ENCODE results near the gene SARNP. TPM values are rescaled to one million over a fixed set of nuclear protein-coding genes. Genes with fewer than 3 reads are reported as not detected.

Gene SARNP
- total RNA-seq, 2 experiments from 2014 or later = 104 to 110 TPM

- intact Hi-C loops (cut with micrococcal nuclease) = no loop called here
- Mint-ChIP-seq H3K27ac (no peak overlapping the region), H3K27me3 (no peaks in the 10 kb centered on the region), H3K36me3 (peaks cover 5% of the 10 kb centered on the region), H3K4me1 (ENCODE audit: low read depth) (peaks cover 19% of the 10 kb centered on the region), H3K9me3 (no peaks in the 10 kb centered on the region), H3K4me3 (no peak overlapping the region)
- ChIA-PET POLR2A (no interaction called here), CTCF (no interaction called here)
- no peak for DNase-seq
Measured at GRCh38 chr12:55833056-55833455, 15.5 kb upstream of the SARNP start.

GRCh38 chr12:55831447-55831815, 13.9 kb upstream of the SARNP start:
- CTCF ChIA-PET = interaction anchor here (1.7 to 3.4 kb wide), 2 partner anchors 11 to 109 kb away, joined by 6 to 15 read pairs; no protein-coding TSS in a partner anchor
- POLR2A ChIA-PET = interaction anchor here (2.8 to 3.0 kb wide), 2 partner anchors 16 to 95 kb away, joined by 13 to 27 read pairs; partner anchors contain the start of gene PYM1
- H3K27ac Mint-ChIP-seq = no peak overlapping the region
- DNase-seq = no peak
- intact Hi-C loops (cut with micrococcal nuclease) = no loop called here
- H3K27me3 Mint-ChIP-seq = no peaks in the 10 kb centered on the region
- H3K4me3 Mint-ChIP-seq = peak overlapping the region; percentile 95
- peaks cover 31% of the 10 kb centered on the region for H3K4me1 Mint-ChIP-seq (ENCODE audit: low read depth)
- H3K36me3 Mint-ChIP-seq = peaks cover 14% of the 10 kb centered on the region
- H3K9me3 Mint-ChIP-seq = no peaks in the 10 kb centered on the region

- H3K27me3 Mint-ChIP-seq = no peaks in the 10 kb centered on the region
- peaks cover 16% of the 10 kb centered on the region for H3K36me3 Mint-ChIP-seq
- peak overlapping the region; percentile 95 for H3K4me3 Mint-ChIP-seq
- ChIA-PET POLR2A (interaction anchor here (1.1 to 3.0 kb wide), 6 partner anchors 9 to 143 kb away, joined by 3 to 29 read pairs (median 9); partner anchors contain the start of genes ORMDL2, PYM1, RAB5B and SARNP), CTCF (interaction anchor here (0.7 to 3.4 kb wide), 9 partner anchors 11 to 164 kb away, joined by 3 to 19 read pairs (median 6); partner anchors contain the start of genes ORMDL2 and SARNP)
- H3K27ac Mint-ChIP-seq = peak overlapping the region; percentile 82
- peaks cover 37% of the 10 kb centered on the region for H3K4me1 Mint-ChIP-seq (ENCODE audit: low read depth)
- no peaks in the 10 kb centered on the region for H3K9me3 Mint-ChIP-seq
- intact Hi-C loops (cut with micrococcal nuclease) = no loop called here
- DNase-seq = peak; percentile 53
Measured at GRCh38 chr12:55830601-55831446, 13.3 kb upstream of the SARNP start.

GRCh38 chr12:55829967-55830600, 12.6 kb upstream of the SARNP start:
- ChIA-PET CTCF (interaction anchor here (0.7 to 3.4 kb wide), 10 partner anchors 10 to 165 kb away, joined by 3 to 19 read pairs (median 6); partner anchors contain the start of genes ORMDL2 and SARNP), POLR2A (interaction anchor here (1.1 to 3.0 kb wide), 10 partner anchors 10 to 275 kb away, joined by 3 to 29 read pairs (median 5); partner anchors contain the start of genes CD63, ORMDL2, PA2G4 and PYM1)
- no peak for DNase-seq
- Mint-ChIP-seq H3K27me3 (no peaks in the 10 kb centered on the region), H3K4me1 (ENCODE audit: low read depth) (peaks cover 39% of the 10 kb centered on the region), H3K9me3 (no peaks in the 10 kb centered on the region), H3K27ac (peak overlapping the region; percentile 82), H3K36me3 (peaks cover 17% of the 10 kb centered on the region), H3K4me3 (peak overlapping the region; percentile 95)
- intact Hi-C loops (cut with micrococcal nuclease) = loop anchor here (1.0 to 5.0 kb wide), 3 partner anchors 12 to 617 kb away; partner anchors contain the start of genes ORMDL2, PYM1 and TIMELESS

- Mint-ChIP-seq H3K9me3 (no peaks in the 10 kb centered on the region), H3K27me3 (no peaks in the 10 kb centered on the region), H3K4me1 (ENCODE audit: low read depth) (peaks cover 50% of the 10 kb centered on the region), H3K27ac (peak overlapping the region; percentile 82), H3K36me3 (peaks cover 21% of the 10 kb centered on the region), H3K4me3 (peak overlapping the region; percentile 95)
- intact Hi-C loops (cut with micrococcal nuclease) = loop anchor here (5.0 kb wide), 1 partner anchor 619 kb away; the partner anchor contains the start of gene TIMELESS
- DNase-seq = no peak
- ChIA-PET POLR2A (interaction anchor here (1.4 to 3.0 kb wide), 2 partner anchors 8 to 19 kb away, joined by 3 to 13 read pairs; no protein-coding TSS in a partner anchor), CTCF (interaction anchor here (0.6 to 3.4 kb wide), 5 partner anchors 10 to 112 kb away, joined by 3 to 19 read pairs (median 14); partner anchors contain the start of genes DGKA, ORMDL2 and SARNP)
Measured at GRCh38 chr12:55828357-55828756, 10.8 kb upstream of the SARNP start.

GRCh38 chr12:55827806-55828205, 10.3 kb upstream of the SARNP start:
- ChIA-PET CTCF (interaction anchor here (0.7 to 1.0 kb wide), 2 partner anchors 9 to 99 kb away, joined by 4 read pairs; no protein-coding TSS in a partner anchor), POLR2A (no interaction called here)
- H3K27ac Mint-ChIP-seq = peak overlapping the region; percentile 82
- DNase-seq = no peak
- intact Hi-C loops (cut with micrococcal nuclease) = loop anchor here (5.0 kb wide), 1 partner anchor 619 kb away; the partner anchor contains the start of gene TIMELESS
- peaks cover 25% of the 10 kb centered on the region for H3K36me3 Mint-ChIP-seq
- peak overlapping the region; percentile 95 for H3K4me3 Mint-ChIP-seq
- H3K27me3 Mint-ChIP-seq = no peaks in the 10 kb centered on the region
- no peaks in the 10 kb centered on the region for H3K9me3 Mint-ChIP-seq
- H3K4me1 Mint-ChIP-seq (ENCODE audit: low read depth) = peaks cover 55% of the 10 kb centered on the region

- POLR2A ChIA-PET = interaction anchor here (1.3 to 2.0 kb wide), 2 partner anchors 107 to 109 kb away, joined by 3 to 6 read pairs; no protein-coding TSS in a partner anchor
- Mint-ChIP-seq H3K27ac (peak overlapping the region; percentile 92), H3K9me3 (no peaks in the 10 kb centered on the region), H3K27me3 (no peaks in the 10 kb centered on the region), H3K36me3 (peaks cover 51% of the 10 kb centered on the region), H3K4me3 (peak overlapping the region; percentile 57), H3K4me1 (ENCODE audit: low read depth) (peaks cover 49% of the 10 kb centered on the region)
- DNase-seq = peak; percentile 47
- CTCF ChIA-PET = interaction anchor here (0.6 to 2.5 kb wide), 5 partner anchors 28 to 116 kb away, joined by 3 to 16 read pairs (median 3); no protein-coding TSS in a partner anchor
- intact Hi-C loops (cut with micrococcal nuclease) = loop anchor here (2.0 to 5.0 kb wide), 2 partner anchors 216 to 623 kb away; partner anchors contain the start of genes RPS26 and TIMELESS
Measured at GRCh38 chr12:55824726-55825125, 7.2 kb upstream of the SARNP start.

GRCh38 chr12:55823419-55823818, 5.9 kb upstream of the SARNP start:
- H3K4me1 Mint-ChIP-seq (ENCODE audit: low read depth) = peaks cover 58% of the 10 kb centered on the region

GRCh38 chr12:55822228-55822627, 4.7 kb upstream of the SARNP start:
- Mint-ChIP-seq H3K27ac (peak overlapping the region; percentile 92), H3K4me1 (ENCODE audit: low read depth) (peaks cover 49% of the 10 kb centered on the region), H3K36me3 (peaks cover 43% of the 10 kb centered on the region), H3K9me3 (no peaks in the 10 kb centered on the region), H3K4me3 (no peak overlapping the region), H3K27me3 (no peaks in the 10 kb centered on the region)
- POLR2A ChIA-PET = no interaction called here
- intact Hi-C loops (cut with micrococcal nuclease) = no loop called here
- CTCF ChIA-PET = no interaction called here
- DNase-seq = no peak

More at GRCh38 chr12:55823419-55823818, 5.9 kb upstream of the SARNP start:
- Mint-ChIP-seq H3K27me3 (no peaks in the 10 kb centered on the region), H3K4me3 (no peak overlapping the region), H3K9me3 (no peaks in the 10 kb centered on the region), H3K27ac (peak overlapping the region; percentile 92), H3K36me3 (peaks cover 55% of the 10 kb centered on the region)
- no peak for DNase-seq
- ChIA-PET CTCF (interaction anchor here (2.5 kb wide), 1 partner anchor 85 kb away, joined by 16 read pairs; no protein-coding TSS in a partner anchor), POLR2A (interaction anchor here (0.6 to 2.0 kb wide), 2 partner anchors 110 to 157 kb away, joined by 3 to 6 read pairs; no protein-coding TSS in a partner anchor)
- intact Hi-C loops (cut with micrococcal nuclease) = no loop called here

DNA sequence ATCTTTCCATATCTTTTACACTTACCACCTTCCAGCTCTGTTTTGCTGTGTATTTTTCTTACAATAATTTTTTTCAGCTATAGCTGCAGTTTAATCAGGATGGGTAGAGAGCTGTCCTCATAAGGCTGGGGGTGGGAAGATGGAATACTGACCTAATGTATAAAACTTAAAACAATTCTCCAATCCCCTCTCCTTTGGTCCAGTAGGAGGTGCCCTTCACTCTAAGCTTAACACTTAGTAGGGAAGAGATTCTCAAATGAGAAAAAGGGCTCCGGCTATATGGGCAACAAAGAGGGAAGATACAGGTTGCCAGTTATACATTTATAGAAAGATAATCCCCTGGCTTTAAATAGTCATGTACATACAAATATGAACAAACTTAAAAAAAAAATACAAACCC, 3.2 kb upstream of the SARNP start:
- CTCF ChIA-PET = interaction anchor here (1.6 to 2.2 kb wide), 4 partner anchors 8 to 119 kb away, joined by 6 to 11 read pairs (median 8); partner anchors contain the start of gene DNAJC14
- H3K27ac Mint-ChIP-seq = no peak overlapping the region
- peaks cover 39% of the 10 kb centered on the region for H3K36me3 Mint-ChIP-seq
- H3K27me3 Mint-ChIP-seq = no peaks in the 10 kb centered on the region
- no peak for DNase-seq
- peaks cover 45% of the 10 kb centered on the region for H3K4me1 Mint-ChIP-seq (ENCODE audit: low read depth)
- no peak overlapping the region for H3K4me3 Mint-ChIP-seq
- POLR2A ChIA-PET = interaction anchor here (1.1 kb wide), 2 partner anchors 8 to 9 kb away, joined by 3 read pairs; partner anchors contain the start of gene DNAJC14
- intact Hi-C loops (cut with micrococcal nuclease) = no loop called here
- no peaks in the 10 kb centered on the region for H3K9me3 Mint-ChIP-seq

DNA sequence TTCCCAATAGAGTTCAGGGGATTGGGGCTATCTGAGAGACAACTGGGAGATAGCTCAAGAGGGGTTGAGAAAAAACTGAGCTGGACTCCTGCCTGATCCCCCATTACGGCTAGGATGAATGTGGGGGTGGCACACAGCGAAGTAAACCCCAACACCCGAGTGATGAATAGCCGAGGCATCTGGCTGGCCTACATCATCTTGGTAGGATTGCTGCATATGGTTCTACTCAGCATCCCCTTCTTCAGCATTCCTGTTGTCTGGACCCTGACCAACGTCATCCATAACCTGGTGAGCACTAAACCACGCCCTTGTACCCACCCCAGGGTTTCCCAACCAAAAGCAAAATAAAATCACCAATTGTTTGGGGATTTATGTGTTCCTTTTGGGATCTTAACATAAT, 1.4 kb upstream of the SARNP start:
- Mint-ChIP-seq H3K27me3 (no peaks in the 10 kb centered on the region), H3K4me1 (ENCODE audit: low read depth) (peaks cover 52% of the 10 kb centered on the region), H3K36me3 (peaks cover 44% of the 10 kb centered on the region), H3K27ac (no peak overlapping the region), H3K9me3 (no peaks in the 10 kb centered on the region), H3K4me3 (no peak overlapping the region)
- POLR2A ChIA-PET = interaction anchor here (1.6 to 2.9 kb wide), 3 partner anchors 10 to 285 kb away, joined by 6 to 12 read pairs (median 9); partner anchors contain the start of genes GDF11 and PA2G4
- intact Hi-C loops (cut with micrococcal nuclease) = loop anchor here (1.0 to 5.0 kb wide), 4 partner anchors 10 to 403 kb away; partner anchors contain the start of genes DNAJC14, NABP2, PA2G4 and RNF41
- no peak for DNase-seq
- CTCF ChIA-PET = interaction anchor here (1.3 to 4.7 kb wide), 8 partner anchors 8 to 121 kb away, joined by 4 to 46 read pairs (median 12); partner anchors contain the start of genes DNAJC14 and PYM1

All from activated CD4-positive, alpha-beta memory T cell treated with anti-CD3 and anti-CD28 coated beads for 36 hours (primary cell).